Pulmonary artery endothelial cell (primary cell): Measurements from ENCODE around the gene RNU1-4. TPM values are rescaled to one million over a fixed set of nuclear protein-coding genes. Genes with fewer than 3 reads are reported as not detected.
"Not testable (repeated sequence)": the region's sequence is repeated elsewhere in the genome, so short reads cannot be mapped to it uniquely, and the experiment has no call there.

Source experiments
- DNase-seq: peaks from one replicate; pipeline ENCODE4 v3.0.0-alpha.2; 2011; ENCODE audit warnings: low read depth, low spot score
- total RNA-seq: library from RNA; depleted of rRNA; stranded (reverse); fragments of >200 nt; gene quantifications from 2 replicates; pipeline ENCODE4 v1.2.3, GENCODE V29; 2014

RNU1-4 gene
- total RNA-seq, 1 donor from 2014 or later = under 0.01 TPM

GRCh38 chr1:16727190-16728111 lies 12.9 kb upstream of the RNU1-4 start:
- no peak for DNase-seq

DNA sequence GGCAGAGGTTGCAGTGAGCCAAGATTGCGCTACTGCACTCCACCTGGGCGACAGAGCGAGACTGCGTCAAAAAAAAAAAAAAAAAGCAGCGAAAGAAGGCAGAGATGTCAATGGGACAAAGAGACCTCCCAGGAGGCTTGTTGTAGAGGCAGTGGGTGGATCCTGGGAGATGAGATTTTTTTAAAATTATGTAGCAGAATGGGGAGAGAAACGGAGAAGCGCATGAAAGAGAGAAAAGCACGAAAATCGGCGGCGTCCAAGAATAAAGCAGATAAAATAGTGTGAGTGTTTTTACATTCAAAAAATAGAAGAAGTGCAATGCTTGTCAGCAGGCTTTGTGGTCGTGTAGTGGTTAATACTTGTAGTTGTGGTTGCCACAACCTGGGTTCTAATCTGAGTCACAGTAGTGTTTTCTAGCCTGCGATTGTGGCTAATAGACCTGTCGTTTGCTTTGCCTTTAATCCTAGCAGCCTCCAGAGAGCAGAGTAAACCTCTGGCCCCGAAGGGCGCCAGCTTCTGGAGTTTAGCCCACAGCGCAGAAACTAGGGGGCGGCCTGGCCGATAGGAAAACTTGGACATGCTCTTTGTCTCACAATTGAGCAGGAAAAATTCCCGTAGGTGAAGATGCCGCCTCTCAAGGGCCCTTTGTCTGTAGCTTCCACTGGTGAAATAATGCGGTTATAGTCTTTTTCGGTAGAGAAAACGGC lies 11.9 kb upstream of the RNU1-4 start:
- DNase-seq = not testable (repeated sequence)

DNA sequence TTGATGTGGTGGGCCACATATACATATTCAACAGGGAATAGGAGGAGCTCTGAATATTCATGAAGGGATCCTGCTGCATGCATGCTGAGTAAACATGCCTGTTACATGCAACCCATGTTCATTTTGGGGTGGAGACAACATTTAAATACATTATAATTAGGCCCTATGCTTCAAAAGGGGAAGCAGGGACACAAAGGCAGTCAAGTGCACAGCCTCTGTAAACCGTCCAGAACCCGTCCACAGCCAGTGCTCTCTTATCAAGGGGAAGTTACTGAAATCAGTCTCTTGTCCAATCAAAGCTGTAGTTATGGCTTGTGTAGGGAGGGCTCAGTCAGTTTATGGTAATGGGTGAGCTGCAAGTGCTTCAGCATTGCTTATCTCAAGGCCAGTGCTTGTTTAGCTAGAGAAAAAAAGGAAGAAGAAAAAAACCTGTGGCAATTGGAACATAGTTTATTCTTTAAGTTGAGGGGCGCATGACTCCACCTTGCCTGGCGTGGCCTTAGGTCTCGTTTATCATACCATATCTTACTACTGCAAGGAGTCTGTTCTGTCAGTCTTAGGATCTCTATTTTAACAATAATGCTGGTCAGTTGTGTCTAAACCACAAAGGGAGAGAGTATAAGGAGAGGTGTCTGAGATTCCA lies 7.9 kb upstream of the RNU1-4 start:
- not testable (repeated sequence) for DNase-seq

DNA sequence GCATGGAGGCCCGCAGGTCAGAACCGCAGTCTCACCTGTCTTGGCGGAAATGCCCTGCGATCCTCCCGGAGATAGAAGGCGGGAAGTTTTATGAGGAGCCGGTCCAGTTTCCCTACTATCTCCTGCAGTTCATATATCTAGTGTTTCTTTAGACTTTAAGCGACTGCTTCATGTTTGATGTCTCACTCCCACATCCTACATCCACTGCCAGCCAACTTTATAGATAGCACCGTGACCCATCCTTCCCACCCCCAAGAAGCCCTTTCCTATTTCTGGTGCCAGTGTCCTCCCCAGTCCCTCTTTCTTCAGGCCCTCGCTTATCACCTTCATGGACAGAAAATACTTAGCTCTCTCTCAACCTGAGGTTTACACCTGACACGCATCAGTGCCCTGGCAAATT lies 914 bp downstream of the RNU1-4 start:
- DNase-seq = not testable (repeated sequence)

GRCh38 chr1:16747660-16748059 lies 7.3 kb downstream of the RNU1-4 start:
- DNase-seq = not testable (repeated sequence)

DNA sequence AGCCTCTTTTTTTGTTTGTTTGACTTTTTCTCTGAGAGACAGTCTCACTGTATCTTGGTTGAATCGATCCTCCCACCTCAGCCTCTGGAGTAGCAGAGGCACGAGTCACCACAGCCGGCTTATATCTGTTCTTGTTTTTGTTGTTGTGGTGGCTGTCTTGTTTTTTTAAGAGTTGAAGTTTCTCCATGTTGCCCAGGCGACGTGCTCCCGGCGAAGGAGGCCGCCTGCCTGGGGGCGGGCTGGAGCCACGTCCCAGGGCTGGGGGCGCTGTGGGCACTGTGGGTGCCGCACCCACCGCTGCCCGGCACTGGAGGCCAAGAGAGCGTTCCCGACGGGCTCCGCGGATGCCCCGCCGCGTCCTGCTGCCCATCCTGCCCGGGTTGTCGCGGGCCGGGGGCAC lies 8.4 kb downstream of the RNU1-4 start:
- DNase-seq = not testable (repeated sequence)

GRCh38 chr1:16749910-16750888 lies 9.9 kb downstream of the RNU1-4 start:
- DNase-seq = not testable (repeated sequence)

DNA sequence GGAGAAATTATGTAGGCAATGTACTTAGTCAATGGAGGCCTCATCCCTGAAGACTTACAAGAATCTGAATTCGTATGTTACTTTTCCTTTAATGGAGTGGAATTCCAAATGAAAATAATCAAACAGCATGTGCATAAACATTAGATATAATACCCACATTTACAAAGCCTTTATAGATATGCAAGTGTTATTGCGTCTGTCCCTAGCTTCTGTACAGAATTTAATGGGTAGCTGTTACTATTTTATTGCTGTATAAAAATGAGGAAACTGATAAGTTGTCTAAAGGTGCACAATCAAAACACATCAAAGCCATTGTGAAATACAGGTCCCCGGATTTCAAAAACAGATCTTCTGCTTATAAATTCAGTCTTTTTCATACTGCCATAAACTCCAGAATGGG lies 12.5 kb downstream of the RNU1-4 start:
- DNase-seq = not testable (repeated sequence)

- not testable (repeated sequence) for DNase-seq
These were observed 15.1 kb downstream of the RNU1-4 start for GRCh38 chr1:16755385-16755784.

GRCh38 chr1:16755932-16756331 lies 15.6 kb downstream of the RNU1-4 start:
- not testable (repeated sequence) for DNase-seq

DNA sequence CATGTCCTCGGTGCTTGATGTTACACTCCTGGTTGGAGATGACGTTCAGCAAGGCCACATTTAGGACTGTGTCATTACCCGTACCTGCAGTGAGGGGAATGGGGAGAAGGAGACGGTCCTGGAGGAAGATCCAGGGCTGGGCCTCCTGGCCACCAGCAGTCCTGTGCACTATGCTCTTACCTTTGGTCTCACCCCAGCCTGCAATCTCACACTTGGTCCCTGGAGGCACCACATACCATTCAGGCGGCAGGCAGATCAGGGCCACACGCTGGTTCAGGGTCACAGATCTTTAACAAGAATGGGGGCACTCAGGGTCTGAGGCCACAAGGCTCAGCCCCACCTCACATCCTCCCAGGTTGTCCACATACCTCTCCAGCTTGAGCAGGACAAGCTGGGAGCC lies 17.3 kb downstream of the RNU1-4 start:
- not testable (repeated sequence) for DNase-seq

- DNase-seq = not testable (repeated sequence)
These were observed 17.7 kb downstream of the RNU1-4 start for GRCh38 chr1:16758060-16758459.

DNA sequence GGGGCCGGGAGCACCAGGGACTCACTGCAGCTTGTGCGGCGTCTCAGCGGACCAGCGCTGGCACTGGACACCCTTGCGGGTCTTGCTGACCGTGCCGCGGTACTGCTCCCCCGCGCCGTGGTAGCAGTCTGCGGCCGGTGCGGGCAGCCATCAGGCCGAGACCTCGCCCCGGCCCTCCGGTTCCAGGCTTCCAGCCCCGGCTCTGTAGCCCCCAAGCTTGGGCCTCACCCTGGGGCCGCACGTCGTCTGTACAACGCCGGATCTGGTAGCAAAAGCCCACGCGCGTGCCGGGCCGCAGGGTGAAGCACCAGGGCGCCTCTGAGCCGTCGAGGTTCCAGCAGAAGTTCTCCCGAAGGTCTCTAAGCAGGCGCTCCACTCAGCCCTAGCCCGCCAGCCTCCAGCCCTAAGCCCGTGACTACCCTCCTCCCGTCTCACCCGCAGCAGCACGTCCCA lies 18.8 kb downstream of the RNU1-4 start:
- not testable (repeated sequence) for DNase-seq

DNA sequence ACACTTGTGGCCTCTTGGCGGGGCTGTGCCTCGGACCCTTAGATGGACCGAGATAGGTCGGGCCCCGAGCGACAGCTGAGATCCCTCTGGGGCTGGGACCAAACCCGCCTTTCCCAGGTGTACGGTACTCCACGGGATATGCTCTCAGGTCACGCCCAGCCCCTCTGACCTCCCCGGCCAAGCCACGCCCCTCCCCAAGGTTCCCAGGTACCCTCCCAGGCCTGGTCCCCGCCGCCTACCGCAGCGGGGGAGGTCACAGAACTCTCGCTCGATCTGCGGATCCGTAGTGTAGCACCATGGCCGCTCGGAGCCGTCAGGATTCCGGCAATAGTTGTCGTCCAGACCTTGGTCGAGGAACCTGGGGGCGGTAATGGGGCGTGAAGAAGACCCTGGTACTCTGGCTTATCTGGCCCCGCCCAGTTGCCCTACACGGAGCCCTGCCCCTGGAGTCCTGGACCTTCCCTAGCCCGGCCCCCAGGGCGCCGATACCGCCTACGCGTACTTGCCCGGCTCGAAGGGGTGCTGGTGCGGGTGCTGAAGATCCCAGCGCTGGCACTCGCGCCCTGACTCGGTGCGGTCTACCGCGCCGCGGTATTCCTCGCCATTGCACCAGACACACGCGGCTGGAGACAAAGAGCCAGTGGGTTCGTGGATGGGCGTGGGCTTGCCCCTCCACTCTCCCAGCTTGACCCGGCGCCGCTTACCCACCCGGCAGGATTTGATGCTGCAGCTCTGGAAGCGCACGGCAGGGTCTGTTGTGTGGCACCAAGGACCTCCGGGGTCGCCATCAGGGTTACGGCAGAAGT lies 19.5 kb downstream of the RNU1-4 start:
- DNase-seq = not testable (repeated sequence)

DNA sequence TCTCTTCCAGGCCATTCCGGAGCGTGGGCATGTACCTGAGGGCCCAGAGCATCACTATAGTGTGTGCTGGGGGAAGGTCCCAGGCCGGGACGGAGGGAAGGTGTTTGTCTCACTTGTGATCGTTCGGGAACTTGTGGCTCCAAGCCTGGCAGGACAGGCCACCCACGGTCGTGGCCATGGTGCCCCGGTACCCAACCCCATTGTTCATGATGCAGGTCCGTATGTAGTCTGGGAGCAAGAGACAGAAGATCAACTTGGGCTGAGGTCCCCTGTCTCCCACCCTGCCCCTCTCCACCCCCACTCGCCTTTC lies 20.1 kb downstream of the RNU1-4 start:
- not testable (repeated sequence) for DNase-seq

- not testable (repeated sequence) for DNase-seq
These were observed 20.5 kb downstream of the RNU1-4 start for GRCh38 chr1:16760801-16761200.

- not testable (repeated sequence) for DNase-seq
These were observed 24.0 kb downstream of the RNU1-4 start for GRCh38 chr1:16764248-16764819.

DNA sequence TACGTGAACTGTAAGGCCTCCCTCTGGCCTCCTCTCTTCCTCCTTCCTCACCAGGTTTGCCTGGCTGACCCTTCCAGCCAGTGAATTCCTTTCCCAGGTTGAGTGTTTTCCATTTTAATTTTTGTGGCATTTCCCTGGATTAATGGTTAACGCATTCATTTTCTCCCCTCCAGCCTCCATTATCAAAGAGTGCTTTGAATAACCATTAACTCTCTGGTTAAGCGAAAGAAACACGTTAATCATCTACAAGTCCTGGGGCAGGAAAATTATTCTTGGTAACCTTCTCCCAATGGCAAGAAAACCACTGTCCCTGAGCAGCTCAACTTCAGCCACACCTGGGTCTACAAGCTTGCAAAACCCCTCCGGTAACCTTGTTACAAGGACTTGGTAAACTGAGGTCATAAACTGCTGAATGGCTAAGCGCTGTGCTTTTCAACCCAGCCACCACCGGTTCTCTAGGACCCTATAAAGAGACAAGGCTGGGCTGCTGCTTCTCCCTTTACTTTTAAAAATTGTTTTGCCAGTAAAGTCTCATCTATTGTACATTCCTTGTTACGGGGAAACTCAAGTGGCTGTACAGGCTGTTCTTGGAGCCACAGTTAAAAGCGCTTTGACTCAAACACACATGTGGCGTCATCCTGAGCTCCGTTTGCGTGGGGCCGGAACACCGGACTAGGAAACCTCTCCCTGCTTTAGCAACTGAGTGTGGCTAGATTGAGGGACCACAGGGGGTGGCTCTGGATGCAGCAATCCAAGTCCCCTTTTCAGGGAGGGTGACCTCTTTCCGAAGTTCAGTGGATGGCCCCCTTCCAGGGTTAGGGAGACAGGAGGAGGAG lies 24.7 kb downstream of the RNU1-4 start:
- not testable (repeated sequence) for DNase-seq
